GM12865 (cell line): ENCODE measurements around the gene SSBP4.

Source experiments
- DNase-seq: peaks from one replicate; pipeline ENCODE4 v3.0.0; 2010; ENCODE audit warnings: low read depth
- H3K4me3 ChIP-seq: 2 replicates; pipeline ENCODE4 v1.5.1; 2011; ENCODE audit warnings: mild to moderate bottlenecking, low read depth, low read length, control low read depth
- TF ChIP-seq, protein P1 (sequence below): IDR thresholded peaks from 2 replicates; pipeline ENCODE4 v1.5.1; 2011; ENCODE audit warnings: low read length, control low read depth, low read depth, inconsistent platforms; ENCODE audit not compliant: insufficient read depth; ENCODE audit errors: missing control alignments

SSBP4 gene

DNA sequence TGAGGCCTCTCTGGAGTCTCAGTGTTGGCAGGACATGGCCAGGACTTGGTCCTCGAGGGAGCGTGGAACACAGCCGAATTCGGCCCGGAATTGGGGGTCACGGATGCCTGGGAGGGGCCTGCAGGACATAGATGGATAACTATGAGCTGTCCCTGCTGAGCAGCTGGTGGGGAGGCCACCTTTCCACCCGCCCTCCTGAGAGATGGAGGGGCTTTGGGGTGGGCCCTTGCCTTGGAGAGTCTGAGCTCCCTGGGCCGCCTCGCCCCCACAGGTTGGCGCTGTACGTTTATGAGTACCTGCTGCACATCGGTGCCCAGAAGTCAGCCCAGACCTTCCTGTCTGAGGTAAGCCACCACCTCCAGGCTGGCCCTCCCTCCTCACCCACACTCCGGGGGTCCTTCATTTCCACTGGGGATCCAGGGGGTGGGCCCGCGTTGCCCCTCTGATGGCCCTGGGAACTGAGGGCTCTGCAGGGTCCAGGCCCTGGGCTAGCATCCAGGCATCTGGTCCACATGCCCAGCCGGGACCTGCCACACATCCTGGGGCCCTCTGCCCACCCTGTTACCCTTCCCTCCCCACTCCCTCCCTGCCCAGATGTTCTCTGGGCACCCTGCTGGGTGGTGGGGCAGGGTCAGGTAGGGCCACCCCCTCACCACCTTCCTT is 8.0 kb downstream of the SSBP4 start:
- TF ChIP-seq, protein P1, sequence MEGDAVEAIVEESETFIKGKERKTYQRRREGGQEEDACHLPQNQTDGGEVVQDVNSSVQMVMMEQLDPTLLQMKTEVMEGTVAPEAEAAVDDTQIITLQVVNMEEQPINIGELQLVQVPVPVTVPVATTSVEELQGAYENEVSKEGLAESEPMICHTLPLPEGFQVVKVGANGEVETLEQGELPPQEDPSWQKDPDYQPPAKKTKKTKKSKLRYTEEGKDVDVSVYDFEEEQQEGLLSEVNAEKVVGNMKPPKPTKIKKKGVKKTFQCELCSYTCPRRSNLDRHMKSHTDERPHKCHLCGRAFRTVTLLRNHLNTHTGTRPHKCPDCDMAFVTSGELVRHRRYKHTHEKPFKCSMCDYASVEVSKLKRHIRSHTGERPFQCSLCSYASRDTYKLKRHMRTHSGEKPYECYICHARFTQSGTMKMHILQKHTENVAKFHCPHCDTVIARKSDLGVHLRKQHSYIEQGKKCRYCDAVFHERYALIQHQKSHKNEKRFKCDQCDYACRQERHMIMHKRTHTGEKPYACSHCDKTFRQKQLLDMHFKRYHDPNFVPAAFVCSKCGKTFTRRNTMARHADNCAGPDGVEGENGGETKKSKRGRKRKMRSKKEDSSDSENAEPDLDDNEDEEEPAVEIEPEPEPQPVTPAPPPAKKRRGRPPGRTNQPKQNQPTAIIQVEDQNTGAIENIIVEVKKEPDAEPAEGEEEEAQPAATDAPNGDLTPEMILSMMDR = no peak
- H3K4me3 ChIP-seq = no peak overlapping the region
- no peak for DNase-seq

DNA sequence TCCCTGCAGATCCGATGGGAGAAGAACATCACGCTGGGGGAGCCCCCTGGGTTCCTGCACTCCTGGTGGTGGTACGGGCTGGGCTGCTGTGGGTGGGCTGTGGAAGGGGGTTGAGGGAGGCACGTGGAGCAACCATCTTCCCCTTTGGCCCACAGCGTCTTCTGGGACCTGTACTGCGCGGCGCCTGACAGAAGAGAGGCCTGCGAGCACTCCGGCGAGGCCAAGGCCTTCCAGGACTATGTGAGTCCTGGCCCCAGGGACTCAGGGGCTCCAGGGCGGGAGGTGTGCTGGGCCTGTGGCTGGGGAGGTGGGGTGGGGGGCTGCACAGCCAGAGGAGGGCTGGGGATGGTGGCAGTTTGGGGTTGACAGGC is 8.5 kb downstream of the SSBP4 start:
- H3K4me3 ChIP-seq = no peak overlapping the region
- TF ChIP-seq, protein P1 = no peak
- DNase-seq = no peak

DNA sequence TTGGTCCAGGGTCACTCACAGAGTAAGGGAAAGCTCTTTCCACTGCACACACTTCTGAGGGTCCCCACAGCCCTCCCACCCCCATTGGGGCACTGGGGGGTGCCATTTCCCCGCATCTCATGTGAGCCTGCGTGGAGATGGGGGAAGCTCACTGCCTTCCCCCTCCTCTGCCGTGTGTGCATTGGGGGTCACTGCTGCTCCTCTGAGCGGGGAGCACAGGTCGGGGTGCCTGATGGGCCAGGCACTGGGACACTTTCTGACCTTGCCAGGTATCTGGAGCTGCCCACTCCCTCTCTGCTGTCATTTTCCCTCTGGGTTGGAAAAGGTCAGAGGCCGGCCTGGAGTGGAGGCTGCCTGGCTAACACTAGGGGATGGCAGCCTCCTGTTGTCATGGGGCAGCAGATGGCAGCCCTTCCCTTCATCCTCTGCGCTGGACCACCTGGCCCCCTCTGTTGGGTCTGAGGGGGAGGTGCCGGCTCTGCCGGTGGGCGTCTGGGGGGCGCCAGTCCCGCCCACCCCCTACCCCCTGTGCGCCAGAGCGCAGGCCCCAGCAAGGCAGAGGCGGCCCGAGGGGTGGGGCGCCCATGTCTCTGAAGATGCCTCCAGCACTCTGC is 9.1 kb downstream of the SSBP4 start:
- H3K4me3 ChIP-seq = no peak overlapping the region
- no peak for DNase-seq
- TF ChIP-seq, protein P1 = no peak

DNA sequence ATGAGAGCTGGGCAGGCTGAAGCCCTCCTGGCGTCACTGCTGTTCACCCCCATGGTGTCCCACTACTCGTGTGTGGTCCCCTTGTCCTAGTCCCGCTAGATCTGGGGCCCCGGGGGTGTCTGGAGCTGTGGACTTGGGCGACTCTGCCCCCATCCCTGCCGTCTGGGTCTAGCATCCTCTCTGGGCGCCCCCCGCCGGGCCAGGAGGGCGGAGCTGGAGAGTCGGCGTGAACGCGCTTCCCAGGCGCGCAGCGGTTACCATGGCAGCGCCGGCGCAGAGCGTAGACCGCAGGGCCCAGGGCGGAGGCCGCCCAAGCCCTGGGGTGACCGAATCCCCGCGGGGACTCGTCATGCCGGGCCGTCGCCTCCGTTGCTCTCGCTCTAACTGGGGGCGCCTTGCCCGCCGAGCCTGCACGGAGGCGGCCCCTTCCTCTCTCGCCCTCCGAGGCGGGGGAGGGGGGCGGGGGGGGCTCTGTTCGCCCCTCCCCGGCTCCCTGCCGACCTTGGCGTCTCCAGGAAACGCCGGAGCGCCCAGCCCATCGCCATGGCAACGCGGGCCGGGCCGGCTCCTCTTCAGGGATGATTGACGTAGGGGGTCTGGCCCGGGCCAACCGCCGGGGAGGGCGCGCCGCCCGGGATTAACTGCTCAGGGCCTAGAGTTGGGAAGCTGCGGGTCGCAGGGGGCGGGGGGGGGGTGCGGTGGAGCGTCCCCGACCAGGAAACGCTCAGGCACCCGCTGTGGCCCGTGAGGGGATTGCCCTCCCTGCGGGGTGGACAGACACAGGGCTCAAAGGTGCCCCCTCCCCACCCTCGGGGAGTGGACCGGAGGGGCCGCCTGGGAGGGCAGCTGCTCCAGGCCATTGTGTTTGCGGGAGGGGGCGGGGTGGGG is 9.8 kb downstream of the SSBP4 start:
- H3K4me3 ChIP-seq = peak overlapping the region; percentile 38

DNA sequence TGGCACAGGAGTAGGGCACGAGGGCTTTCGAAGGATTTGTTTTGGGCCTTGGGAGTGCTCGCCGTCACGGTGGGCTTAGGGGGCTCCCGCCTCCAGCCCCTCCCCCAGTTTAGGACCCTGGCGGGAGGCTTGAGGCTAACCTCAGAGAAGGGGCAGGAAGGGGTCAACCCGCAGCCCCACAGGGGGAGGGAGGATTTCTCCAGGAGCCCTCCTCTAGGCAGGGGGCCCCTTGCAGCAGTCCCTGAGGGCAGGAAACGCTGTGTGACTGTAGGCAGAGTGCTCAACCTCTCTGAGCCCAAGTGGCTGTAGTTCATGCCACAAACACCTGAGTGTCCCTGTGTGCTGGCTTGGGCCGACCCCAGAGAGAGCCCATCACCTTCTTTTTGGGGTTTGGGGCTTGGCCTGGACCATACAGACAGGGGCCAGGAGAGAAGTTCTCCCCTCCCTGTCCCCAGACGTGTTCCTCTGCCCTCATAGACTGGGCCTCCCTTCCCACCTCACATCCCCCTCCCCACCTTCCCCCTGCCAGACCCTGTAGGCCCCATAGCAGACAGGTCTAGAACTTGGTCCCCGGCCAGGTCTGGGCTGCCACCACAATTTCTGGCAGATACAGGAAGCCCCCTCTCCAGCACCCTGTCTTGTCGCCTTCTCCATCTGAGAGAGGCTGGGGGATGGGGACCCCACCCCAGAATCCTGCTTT is 10.7 kb downstream of the SSBP4 start:
- TF ChIP-seq, protein P1 = no peak
- peak overlapping the region; percentile 38 for H3K4me3 ChIP-seq
- DNase-seq = no peak

More for the DNA sequence above, 9.8 kb downstream of the SSBP4 start:
- TF ChIP-seq, protein P1 = no peak
- DNase-seq = peak; percentile 89

DNA sequence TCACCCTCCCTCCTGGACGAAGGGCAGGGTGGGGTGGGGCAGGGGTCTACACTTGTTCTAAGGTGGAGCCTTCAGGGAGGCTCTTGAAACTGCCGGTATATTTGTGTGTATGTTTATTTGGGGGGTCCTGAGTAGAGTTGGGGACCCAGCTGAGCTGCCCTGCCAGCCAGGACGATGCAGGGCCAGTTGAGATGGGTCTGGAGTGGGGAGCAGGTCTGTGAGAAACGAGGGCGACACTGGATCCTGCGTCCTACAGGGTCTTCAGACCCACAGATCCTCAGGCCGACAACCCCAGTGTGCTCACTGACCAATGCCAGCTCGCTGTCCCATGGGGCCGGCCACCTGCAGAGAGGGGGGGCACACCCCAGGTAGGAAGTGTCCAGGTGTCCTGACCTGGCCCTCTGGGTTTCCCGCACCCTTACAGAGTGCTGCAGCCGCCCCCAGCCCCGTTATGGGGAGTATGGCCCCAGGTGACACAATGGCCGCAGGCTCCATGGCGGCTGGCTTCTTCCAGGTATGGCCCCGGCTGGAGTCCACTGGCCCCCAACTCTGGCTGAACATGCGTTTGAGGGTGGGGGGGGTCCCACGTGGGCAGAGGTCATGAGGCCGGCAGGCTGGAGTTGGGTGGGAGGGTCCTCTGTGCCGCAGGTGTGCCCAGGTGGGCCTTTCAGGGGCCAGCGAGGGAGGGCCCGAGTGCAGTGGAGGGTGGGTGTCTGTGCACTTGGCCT is 11.4 kb downstream of the SSBP4 start:
- no peak overlapping the region for H3K4me3 ChIP-seq
- TF ChIP-seq, protein P1 = no peak
- DNase-seq = no peak
